GM23248 (cell line): ENCODE results near the gene ZC3H18. TPM values are rescaled to one million over a fixed set of nuclear protein-coding genes. Genes with fewer than 3 reads are reported as not detected.

Experiments
- DNase-seq: peaks from one replicate; pipeline ENCODE4 v3.0.0-alpha.2; 2015
- H2AFZ ChIP-seq: fragments of 200-600 bp; sonication (generic); 2 replicates; pipeline ENCODE4 v1.6.1; 2016; ENCODE audit warnings: antibody characterized with exemption
- H3F3A ChIP-seq: fragments of 200-600 bp; sonication (generic); 2 replicates; pipeline ENCODE4 v1.6.1; 2016; ENCODE audit warnings: mild to moderate bottlenecking, antibody characterized with exemption, mixed run types; ENCODE audit not compliant: insufficient read depth
- H3K27ac ChIP-seq: fragments of 200-600 bp; sonication (generic); 2 replicates; pipeline ENCODE4 v1.5.1; 2016; ENCODE audit warnings: mild to moderate bottlenecking
- H3K27me3 ChIP-seq: fragments of 200-600 bp; sonication (generic); replicated peaks from 2 replicates; pipeline ENCODE4 v1.6.1; 2016; ENCODE audit warnings: mild to moderate bottlenecking; ENCODE audit not compliant: insufficient read depth
- H3K36me3 ChIP-seq: fragments of 200-600 bp; sonication (generic); 2 replicates; pipeline ENCODE4 v1.6.1; 2016; ENCODE audit warnings: low read depth, mild to moderate bottlenecking
- H3K4me1 ChIP-seq: fragments of 200-600 bp; sonication (generic); 2 replicates; pipeline ENCODE4 v1.6.1; 2016; ENCODE audit warnings: mild to moderate bottlenecking; ENCODE audit not compliant: insufficient read depth
- H3K4me2 ChIP-seq: fragments of 200-600 bp; sonication (generic); one replicate; pipeline ENCODE4 v1.6.1; 2016; ENCODE audit warnings: mild to moderate bottlenecking; ENCODE audit not compliant: unreplicated experiment
- H3K4me3 ChIP-seq: fragments of 200-600 bp; sonication (generic); 2 replicates; pipeline ENCODE4 v1.5.1; 2016; ENCODE audit warnings: mild to moderate bottlenecking
- H3K79me2 ChIP-seq: fragments of 200-600 bp; sonication (generic); 2 replicates; pipeline ENCODE4 v1.6.1; 2016; ENCODE audit warnings: mild to moderate bottlenecking; ENCODE audit not compliant: insufficient read depth
- H3K9ac ChIP-seq: fragments of 200-600 bp; sonication (generic); 2 replicates; pipeline ENCODE4 v1.6.1; 2016; ENCODE audit warnings: mild to moderate bottlenecking
- H3K9me2 ChIP-seq: fragments of 200-600 bp; sonication (generic); 2 replicates; pipeline ENCODE4 v1.6.1; 2016; ENCODE audit warnings: mixed run types, mild to moderate bottlenecking, moderate library complexity; ENCODE audit not compliant: insufficient read depth
- H3K9me3 ChIP-seq: fragments of 200-600 bp; sonication (generic); one replicate; pipeline ENCODE4 v1.6.1; 2017; ENCODE audit warnings: low read depth
- H4K20me1 ChIP-seq: fragments of 200-600 bp; sonication (generic); 2 replicates; pipeline ENCODE4 v1.6.0; 2016; ENCODE audit not compliant: insufficient read depth
- EZH2 ChIP-seq: fragments of 200-600 bp; sonication (generic); IDR thresholded peaks from 2 replicates; pipeline ENCODE4 v1.6.1; 2018; ENCODE audit warnings: antibody characterized with exemption, mild to moderate bottlenecking; ENCODE audit not compliant: insufficient read depth, poor library complexity, severe bottlenecking
- EZH2phosphoT487 ChIP-seq: fragments of 200-600 bp; sonication (generic); IDR thresholded peaks from 2 replicates; pipeline ENCODE4 v1.6.1; 2018; ENCODE audit warnings: antibody characterized with exemption, moderate library complexity, mild to moderate bottlenecking, low read depth; ENCODE audit not compliant: insufficient read depth
- WGBS, 2 experiments: methylation state at CpG; one replicate each; pipeline ENCODE4 v1.1.6; 2015 to 2017; ENCODE audit warnings: low lambda C conversion rate in 2 of 2, low coverage in 1 of 2; ENCODE audit errors: missing lambda C conversion rate in 2 of 2; 5-methylcytosine and 5-hydroxymethylcytosine counted together
- in situ Hi-C: fragments of 300-500 bp; cut with MboI; formaldehyde crosslinking; loops from 2 replicates; pipeline ENCODE4 v1.15.0; 2020
- polyA plus RNA-seq: library from polyadenylated mRNA; unstranded; fragments of >200 nt; fragmentation: Nextera tagmentation; extraction: Ambion mirVana; gene quantifications from 2 replicates; pipeline ENCODE4 v1.2.1, GENCODE V29; 2016
- total RNA-seq: library from RNA; depleted of rRNA; stranded (reverse); fragments of >200 nt; shearing (Covaris generic); gene quantifications from 2 replicates; pipeline ENCODE4 v1.2.3, GENCODE V29; 2014

ZC3H18 gene
- total and polyA plus RNA-seq, 2 experiments from 2014 or later = 9.7 to 24.9 TPM

DNA sequence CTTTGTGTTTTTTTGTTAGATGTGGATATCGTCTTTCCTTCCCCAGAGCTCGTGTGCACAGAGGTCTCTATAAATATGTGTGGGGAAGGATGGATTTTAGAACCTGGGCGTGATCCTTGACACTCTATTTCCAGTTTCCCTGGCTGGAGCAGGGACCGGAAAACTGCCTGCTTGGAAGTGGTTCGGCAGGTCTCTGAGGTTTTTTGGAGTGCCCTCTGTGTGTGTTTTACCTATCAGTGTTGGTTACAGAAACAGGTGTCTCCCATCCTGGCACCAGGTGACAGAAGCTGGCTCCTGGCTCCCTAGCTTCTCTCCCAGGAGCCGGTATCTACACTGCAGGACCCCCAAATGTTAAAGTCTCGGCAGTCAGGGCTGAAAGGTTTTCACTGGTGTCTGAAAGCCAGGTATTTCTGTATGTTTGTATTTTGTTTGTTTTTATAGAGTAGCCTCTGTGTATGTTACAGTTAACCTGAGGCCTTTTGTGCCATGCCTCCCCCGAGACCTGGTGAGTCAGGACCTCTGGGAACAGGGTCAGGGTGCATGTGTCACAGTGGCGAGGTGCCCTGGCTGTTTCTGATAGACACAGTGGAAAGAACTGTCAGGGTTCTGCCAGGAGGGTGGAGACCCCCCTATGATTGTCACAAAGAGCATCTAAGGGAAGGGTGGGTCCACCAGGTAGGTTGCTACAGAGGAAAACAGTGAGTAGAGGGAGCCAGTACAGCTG, 31.3 kb downstream of the ZC3H18 start:
- no peaks in the 10 kb centered on the region for H3F3A ChIP-seq
- H3K9me2 ChIP-seq = no peaks in the 10 kb centered on the region
- no peak overlapping the region for H2AFZ ChIP-seq
- peaks cover 9% of the 10 kb centered on the region; the same call in 1 of the 2 replicates for H3K36me3 ChIP-seq
- H3K9me3 ChIP-seq = no peaks in the 10 kb centered on the region
- H4K20me1 ChIP-seq = no peaks in the 10 kb centered on the region
- H3K4me3 ChIP-seq = no peak overlapping the region
- H3K79me2 ChIP-seq = peaks cover 17% of the 10 kb centered on the region; the same call in 1 of the 2 replicates
- 91 to 93% methylated on average over 9 of the region's 9 CpGs for WGBS, 2 experiments
- DNase-seq = no peak
- H3K4me1 ChIP-seq = no peaks in the 10 kb centered on the region
- H3K27ac ChIP-seq = no peak overlapping the region
- no peak overlapping the region for H3K9ac ChIP-seq
- H3K4me2 ChIP-seq = no peak overlapping the region
- TF ChIP-seq EZH2 (no peak), EZH2phosphoT487 (no peak)
- no peaks in the 10 kb centered on the region for H3K27me3 ChIP-seq
- in situ Hi-C loops = no loop called here

DNA sequence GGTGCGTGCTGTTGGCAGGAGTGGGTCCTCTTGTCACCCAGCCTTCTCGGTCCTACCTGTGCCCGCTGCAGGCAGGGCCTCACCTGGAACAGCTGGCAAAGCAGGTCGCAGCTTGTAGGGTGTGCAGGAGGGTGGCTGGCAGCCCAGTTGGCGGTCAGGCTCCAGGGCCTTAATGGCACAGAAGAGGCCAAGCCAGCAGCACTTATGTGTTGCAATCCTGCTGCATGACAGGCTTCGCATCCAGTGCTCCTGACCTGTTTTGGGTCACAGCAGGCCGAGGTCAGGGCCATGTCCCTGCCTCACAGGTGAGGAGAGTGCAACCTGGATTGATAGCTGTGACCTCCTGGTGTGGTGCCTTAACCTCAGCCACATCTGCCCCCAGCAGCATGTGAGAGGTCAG, 31.9 kb downstream of the ZC3H18 start:
- 88 to 91% methylated on average over 7 of the region's 7 CpGs for WGBS, 2 experiments
- H3K36me3 ChIP-seq = peaks cover 9% of the 10 kb centered on the region; the same call in 1 of the 2 replicates

DNA sequence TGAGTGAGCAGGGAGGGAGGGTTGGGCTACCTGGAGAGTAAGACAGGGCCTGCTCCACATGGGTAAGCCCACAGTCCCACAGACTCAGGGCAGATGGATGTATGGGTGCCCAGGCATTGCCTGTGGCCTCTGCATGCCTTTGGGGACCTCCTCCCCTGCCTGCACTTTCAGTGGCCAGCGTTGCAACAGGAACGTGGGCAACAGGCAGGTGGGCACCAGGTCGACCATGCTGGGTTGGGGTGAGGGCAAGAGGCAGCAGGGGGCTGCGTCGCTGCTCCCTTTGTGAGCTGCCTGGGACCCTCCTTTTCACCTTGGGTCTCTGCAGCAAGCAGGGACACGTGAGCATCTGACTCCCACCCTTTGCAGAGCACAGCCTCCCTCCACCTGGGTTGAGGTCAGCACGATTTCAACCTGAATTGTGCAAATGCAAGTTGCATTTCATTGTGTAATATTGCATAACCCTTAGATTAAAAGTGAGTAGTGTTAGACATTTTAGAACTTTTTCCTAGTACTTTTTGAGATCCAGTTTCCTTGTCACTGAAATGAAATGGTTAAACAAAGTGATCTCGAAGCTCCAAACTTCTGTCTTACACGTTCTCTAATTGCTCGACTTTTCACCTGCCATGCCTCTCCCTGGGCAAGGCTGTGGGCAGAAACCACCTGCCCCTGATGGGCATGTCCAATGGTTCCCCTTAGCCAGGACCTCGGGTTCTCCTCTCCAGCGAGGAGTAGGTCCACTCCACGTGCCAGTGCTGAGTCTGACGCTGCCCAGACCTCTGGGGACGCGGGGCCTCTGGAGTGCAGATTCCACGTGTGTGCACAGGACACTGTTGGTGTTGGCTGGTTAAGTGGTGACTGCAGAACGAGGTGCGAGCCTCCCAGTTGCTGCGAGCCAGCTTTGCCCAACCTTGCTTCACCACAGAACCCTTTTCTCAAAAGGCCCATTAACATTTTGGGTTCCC, 35.3 kb downstream of the ZC3H18 start:
- no peaks in the 10 kb centered on the region for H4K20me1 ChIP-seq
- H3K9me2 ChIP-seq = no peaks in the 10 kb centered on the region
- H3K9me3 ChIP-seq = no peaks in the 10 kb centered on the region
- no peaks in the 10 kb centered on the region for H3K4me1 ChIP-seq
- H3K27me3 ChIP-seq = no peaks in the 10 kb centered on the region
- H3K27ac ChIP-seq = no peak overlapping the region
- in situ Hi-C loops = no loop called here
- DNase-seq = no peak
- WGBS, 2 experiments = 73 to 74% methylated on average over 20 of the region's 20 CpGs
- no peak overlapping the region for H3K9ac ChIP-seq
- no peak overlapping the region for H3K4me3 ChIP-seq
- H2AFZ ChIP-seq = no peak overlapping the region
- H3K79me2 ChIP-seq = 0 out of 2 replicates have a peak, but pooled peaks cover 18% of the 10 kb centered on the region
- TF ChIP-seq EZH2phosphoT487 = no peak
- no peak for TF ChIP-seq EZH2
- no peak overlapping the region for H3K4me2 ChIP-seq
- peaks cover 6% of the 10 kb centered on the region; the same call in 1 of the 2 replicates for H3K36me3 ChIP-seq
- H3F3A ChIP-seq = no peaks in the 10 kb centered on the region

More for the DNA sequence above, 31.9 kb downstream of the ZC3H18 start:
- TF ChIP-seq EZH2 = no peak
- no peak for TF ChIP-seq EZH2phosphoT487
- Histone ChIP-seq H4K20me1 (no peaks in the 10 kb centered on the region), H2AFZ (no peak overlapping the region), H3K4me3 (no peak overlapping the region), H3K4me2 (no peak overlapping the region), H3K4me1 (no peaks in the 10 kb centered on the region), H3K9me3 (no peaks in the 10 kb centered on the region), H3K9me2 (no peaks in the 10 kb centered on the region), H3K27ac (no peak overlapping the region), H3K79me2 (peaks cover 16% of the 10 kb centered on the region; the same call in 1 of the 2 replicates), H3K27me3 (no peaks in the 10 kb centered on the region), H3F3A (no peaks in the 10 kb centered on the region), H3K9ac (no peak overlapping the region)
- in situ Hi-C loops = no loop called here
- DNase-seq = no peak

DNA sequence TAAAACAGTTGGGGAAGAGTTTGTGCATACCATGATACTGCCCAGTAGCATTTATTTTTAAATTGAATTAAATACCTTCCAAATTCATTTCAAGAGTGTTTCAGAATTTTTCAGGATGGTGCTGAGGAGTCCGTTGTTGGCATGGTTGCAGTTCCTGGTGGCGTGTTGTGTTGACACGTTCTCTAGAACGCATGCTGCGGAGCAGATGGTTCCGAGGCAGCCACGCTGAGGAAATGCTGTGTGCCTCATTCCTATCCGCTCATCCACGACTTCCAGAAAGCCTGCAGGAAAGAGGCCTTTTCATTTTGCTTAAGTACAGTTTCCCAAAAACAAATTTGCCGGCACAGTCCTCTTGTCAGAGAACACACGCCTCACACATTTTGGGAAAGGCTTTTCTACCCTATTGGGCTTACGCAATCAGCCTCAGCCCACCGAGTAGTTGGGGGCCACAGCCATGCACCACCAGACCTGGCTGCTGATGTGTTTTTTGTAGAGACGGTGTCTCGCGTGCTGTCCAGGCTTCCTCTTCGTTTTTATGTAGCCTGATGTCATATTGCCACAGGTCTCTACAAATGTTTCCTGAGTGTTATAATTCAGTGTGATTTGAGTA, 36.0 kb downstream of the ZC3H18 start:
- DNase-seq = no peak
- H2AFZ ChIP-seq = no peak overlapping the region
- no peaks in the 10 kb centered on the region for H3K9me2 ChIP-seq
- no peaks in the 10 kb centered on the region for H3K27me3 ChIP-seq
- TF ChIP-seq EZH2phosphoT487 = no peak
- no peak for TF ChIP-seq EZH2
- no peak overlapping the region for H3K4me3 ChIP-seq
- in situ Hi-C loops = no loop called here
- H3K36me3 ChIP-seq = peaks cover 6% of the 10 kb centered on the region; the same call in 1 of the 2 replicates
- H3K27ac ChIP-seq = no peak overlapping the region
- H3K4me2 ChIP-seq = no peak overlapping the region
- H3K9ac ChIP-seq = no peak overlapping the region
- H3K4me1 ChIP-seq = no peaks in the 10 kb centered on the region
- no peaks in the 10 kb centered on the region for H4K20me1 ChIP-seq
- no peaks in the 10 kb centered on the region for H3K9me3 ChIP-seq
- WGBS, 2 experiments = 81% methylated on average over 17 of the region's 17 CpGs
- H3F3A ChIP-seq = no peaks in the 10 kb centered on the region
- 0 out of 2 replicates have a peak, but pooled peaks cover 18% of the 10 kb centered on the region for H3K79me2 ChIP-seq
